Measurements from ENCODE around the gene AGBL4.
"Not testable (repeated sequence)": the region's sequence is repeated elsewhere in the genome, so short reads cannot be mapped to it uniquely, and the experiment has no call there.

Gene AGBL4

GRCh38 chr1:49026230-49026811, 997.4 kb downstream of the AGBL4 start:
- Mint-ChIP-seq H3K27ac (no peak overlapping the region), H3K4me3 (no peak overlapping the region), H3K4me1 (ENCODE audit: low read depth) (no peaks in the 10 kb centered on the region), H3K27me3 (ENCODE audit: low read depth) (no peaks in the 10 kb centered on the region), H3K36me3 (ENCODE audit: low read depth) (no peaks in the 10 kb centered on the region), H3K9me3 (peaks cover 3% of the 10 kb centered on the region)
- DNase-seq (ENCODE audit: low spot score): no peak

DNA sequence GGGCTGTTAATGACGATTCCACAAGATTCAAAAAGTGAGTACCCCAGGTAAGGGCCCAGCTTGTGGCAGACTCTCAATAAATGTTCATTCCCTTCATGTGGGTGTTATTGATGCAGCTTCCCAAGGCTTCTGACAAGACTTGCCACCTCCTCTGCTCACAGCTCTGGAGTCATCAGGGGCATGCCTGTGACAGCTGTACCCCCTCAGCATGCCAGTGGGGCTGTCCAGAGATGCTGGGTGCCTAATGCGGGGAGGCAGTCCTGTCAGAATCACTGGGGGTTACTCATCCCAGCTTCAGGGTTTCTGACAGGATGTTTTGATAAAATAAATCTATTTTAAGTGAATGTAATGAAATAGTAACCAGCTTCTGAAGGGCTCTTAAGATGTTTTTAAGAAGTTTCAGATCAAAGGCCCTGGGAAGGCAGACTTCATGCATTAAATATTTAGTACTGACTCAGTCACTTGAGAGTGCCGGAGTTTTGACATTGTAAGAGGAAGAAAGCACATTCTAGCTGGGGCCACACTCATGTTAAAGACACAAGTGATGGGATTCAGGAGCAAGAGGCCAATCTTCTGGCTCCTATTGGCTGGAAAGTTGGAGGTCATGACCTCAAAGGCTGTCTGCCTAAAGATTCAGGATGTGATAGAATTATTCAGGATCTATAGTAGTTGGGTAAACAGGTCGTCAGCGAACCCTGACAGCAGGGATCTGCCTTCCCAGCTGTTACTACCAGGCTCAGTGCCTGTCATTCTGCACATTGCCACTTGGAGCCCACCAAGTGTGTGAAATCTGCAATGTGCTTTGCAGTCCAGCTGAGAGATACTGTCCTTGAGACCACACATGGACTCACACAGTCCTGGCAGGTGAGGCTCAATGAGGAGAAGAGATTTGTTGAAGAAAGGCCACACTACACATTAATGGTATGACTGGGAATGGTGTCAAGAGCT, 1007.5 kb downstream of the AGBL4 start:
- Mint-ChIP-seq H3K27me3 (ENCODE audit: low read depth) (no peaks in the 10 kb centered on the region), H3K27ac (no peak overlapping the region), H3K9me3 (no peaks in the 10 kb centered on the region), H3K4me3 (no peak overlapping the region), H3K36me3 (ENCODE audit: low read depth) (no peaks in the 10 kb centered on the region), H3K4me1 (ENCODE audit: low read depth) (no peaks in the 10 kb centered on the region)
- no peak for DNase-seq (ENCODE audit: low spot score)

DNA sequence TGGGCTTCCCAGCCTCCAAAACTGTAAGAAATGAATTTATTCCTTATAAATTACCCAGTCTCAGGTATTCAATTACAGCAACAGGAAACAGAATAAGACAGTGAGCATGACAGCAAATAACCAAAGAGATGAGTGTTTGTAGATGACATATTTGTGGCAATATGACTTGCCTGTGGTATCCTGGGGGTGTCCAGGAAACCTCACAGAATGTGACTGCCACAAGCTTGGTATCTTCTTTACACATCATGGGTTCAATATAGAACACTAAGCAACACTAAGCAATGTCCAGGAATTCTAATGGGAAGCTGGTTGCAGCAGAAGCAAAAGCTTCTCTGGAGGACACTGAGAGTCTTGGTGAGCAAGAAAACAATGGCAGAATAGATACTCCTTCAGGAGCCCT, 1010.7 kb downstream of the AGBL4 start:
- H3K27me3 Mint-ChIP-seq (ENCODE audit: low read depth): no peaks in the 10 kb centered on the region
- no peaks in the 10 kb centered on the region for H3K36me3 Mint-ChIP-seq (ENCODE audit: low read depth)
- no peak overlapping the region for H3K27ac Mint-ChIP-seq
- no peak for DNase-seq (ENCODE audit: low spot score)
- no peaks in the 10 kb centered on the region for H3K9me3 Mint-ChIP-seq
- no peaks in the 10 kb centered on the region for H3K4me1 Mint-ChIP-seq (ENCODE audit: low read depth)
- no peak overlapping the region for H3K4me3 Mint-ChIP-seq

GRCh38 chr1:49002981-49003380, 1020.8 kb downstream of the AGBL4 start:
- H3K36me3 Mint-ChIP-seq (ENCODE audit: low read depth); H3K4me1 Mint-ChIP-seq (ENCODE audit: low read depth); H3K27ac Mint-ChIP-seq: not testable (repeated sequence)

GRCh38 chr1:48999321-48999720, 1024.4 kb downstream of the AGBL4 start:
- H3K36me3 Mint-ChIP-seq (ENCODE audit: low read depth): no peaks in the 10 kb centered on the region
- no peak overlapping the region for H3K4me3 Mint-ChIP-seq
- DNase-seq (ENCODE audit: low spot score): no peak
- no peaks in the 10 kb centered on the region for H3K27me3 Mint-ChIP-seq (ENCODE audit: low read depth)
- H3K27ac Mint-ChIP-seq: no peak overlapping the region
- no peaks in the 10 kb centered on the region for H3K4me1 Mint-ChIP-seq (ENCODE audit: low read depth)
- H3K9me3 Mint-ChIP-seq: no peaks in the 10 kb centered on the region

More at GRCh38 chr1:49002981-49003380, 1020.8 kb downstream of the AGBL4 start:
- DNase-seq (ENCODE audit: low spot score); H3K27me3 Mint-ChIP-seq (ENCODE audit: low read depth); H3K4me3 Mint-ChIP-seq; H3K9me3 Mint-ChIP-seq: not testable (repeated sequence)

DNA sequence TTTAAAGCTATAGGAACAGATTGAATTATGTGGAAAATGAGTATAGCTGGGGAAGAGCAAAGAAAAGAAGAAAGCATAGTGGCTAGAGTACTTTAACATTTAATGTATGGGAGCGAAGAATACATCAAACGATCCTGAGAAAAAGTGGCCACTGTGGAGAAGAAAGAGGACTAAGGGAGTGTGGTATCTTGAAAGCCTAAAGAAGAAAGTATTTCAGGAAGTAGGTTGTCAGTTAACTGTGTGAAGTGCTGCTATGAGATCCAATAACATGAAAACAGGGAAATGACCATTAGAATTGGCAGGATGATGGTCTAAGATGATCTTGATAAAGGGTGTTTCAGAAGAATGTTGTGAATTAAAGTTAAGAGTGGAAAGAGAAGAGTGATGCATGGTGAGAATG, 1027.4 kb downstream of the AGBL4 start:
- no peak overlapping the region for H3K4me3 Mint-ChIP-seq
- no peaks in the 10 kb centered on the region for H3K36me3 Mint-ChIP-seq (ENCODE audit: low read depth)
- no peaks in the 10 kb centered on the region for H3K27me3 Mint-ChIP-seq (ENCODE audit: low read depth)
- H3K27ac Mint-ChIP-seq: no peak overlapping the region
- no peak for DNase-seq (ENCODE audit: low spot score)
- peaks cover 5% of the 10 kb centered on the region for H3K9me3 Mint-ChIP-seq
- no peaks in the 10 kb centered on the region for H3K4me1 Mint-ChIP-seq (ENCODE audit: low read depth)

- H3K36me3 Mint-ChIP-seq (ENCODE audit: low read depth): no peaks in the 10 kb centered on the region
- peaks cover 5% of the 10 kb centered on the region for H3K9me3 Mint-ChIP-seq
- H3K4me1 Mint-ChIP-seq (ENCODE audit: low read depth): no peaks in the 10 kb centered on the region
- no peak for DNase-seq (ENCODE audit: low spot score)
- no peaks in the 10 kb centered on the region for H3K27me3 Mint-ChIP-seq (ENCODE audit: low read depth)
- H3K4me3 Mint-ChIP-seq: no peak overlapping the region
- H3K27ac Mint-ChIP-seq: no peak overlapping the region
Measured at GRCh38 chr1:48988633-48989197, 1035.0 kb downstream of the AGBL4 start.

DNA sequence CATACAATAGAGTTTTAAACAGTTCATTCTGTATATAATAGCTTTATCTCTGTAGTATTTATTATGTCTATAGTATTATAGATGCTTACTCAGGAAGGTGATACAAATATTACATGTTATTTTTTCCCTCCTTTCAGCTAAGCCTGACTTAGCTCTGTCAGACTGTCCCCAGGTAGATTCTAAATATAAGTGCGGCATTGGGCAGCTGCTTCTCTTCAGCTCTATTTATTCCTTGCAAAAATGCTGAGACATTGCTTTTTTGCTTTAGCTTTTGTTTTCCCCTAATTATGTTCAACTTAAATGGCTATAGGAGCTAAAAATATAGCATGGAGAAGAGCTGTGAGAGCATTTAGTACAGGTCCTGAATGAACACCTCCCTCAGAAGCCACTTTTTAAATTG, 1043.8 kb downstream of the AGBL4 start:
- H3K4me3 Mint-ChIP-seq: no peak overlapping the region
- no peaks in the 10 kb centered on the region for H3K36me3 Mint-ChIP-seq (ENCODE audit: low read depth)
- no peak for DNase-seq (ENCODE audit: low spot score)
- no peaks in the 10 kb centered on the region for H3K9me3 Mint-ChIP-seq
- H3K4me1 Mint-ChIP-seq (ENCODE audit: low read depth): no peaks in the 10 kb centered on the region
- no peaks in the 10 kb centered on the region for H3K27me3 Mint-ChIP-seq (ENCODE audit: low read depth)
- H3K27ac Mint-ChIP-seq: no peak overlapping the region

- no peaks in the 10 kb centered on the region for H3K27me3 Mint-ChIP-seq (ENCODE audit: low read depth)
- H3K36me3 Mint-ChIP-seq (ENCODE audit: low read depth): no peaks in the 10 kb centered on the region
- H3K4me1 Mint-ChIP-seq (ENCODE audit: low read depth): no peaks in the 10 kb centered on the region
- no peaks in the 10 kb centered on the region for H3K9me3 Mint-ChIP-seq
- no peak overlapping the region for H3K4me3 Mint-ChIP-seq
- DNase-seq (ENCODE audit: low spot score): no peak
- no peak overlapping the region for H3K27ac Mint-ChIP-seq
Measured at GRCh38 chr1:48978413-48978812, 1045.3 kb downstream of the AGBL4 start.

- Mint-ChIP-seq H3K27ac (no peak overlapping the region), H3K27me3 (ENCODE audit: low read depth) (no peaks in the 10 kb centered on the region), H3K9me3 (no peaks in the 10 kb centered on the region), H3K36me3 (ENCODE audit: low read depth) (no peaks in the 10 kb centered on the region), H3K4me3 (no peak overlapping the region), H3K4me1 (ENCODE audit: low read depth) (no peaks in the 10 kb centered on the region)
- DNase-seq (ENCODE audit: low spot score): no peak
Measured at GRCh38 chr1:48977273-48977672, 1046.5 kb downstream of the AGBL4 start.

GRCh38 chr1:48969971-48970370, 1053.8 kb downstream of the AGBL4 start:
- H3K27me3 Mint-ChIP-seq (ENCODE audit: low read depth): no peaks in the 10 kb centered on the region
- H3K27ac Mint-ChIP-seq: no peak overlapping the region
- H3K4me1 Mint-ChIP-seq (ENCODE audit: low read depth): no peaks in the 10 kb centered on the region
- H3K4me3 Mint-ChIP-seq: no peak overlapping the region
- DNase-seq (ENCODE audit: low spot score): no peak
- no peaks in the 10 kb centered on the region for H3K36me3 Mint-ChIP-seq (ENCODE audit: low read depth)
- no peaks in the 10 kb centered on the region for H3K9me3 Mint-ChIP-seq

- Mint-ChIP-seq H3K27ac (no peak overlapping the region), H3K4me3 (no peak overlapping the region), H3K4me1 (ENCODE audit: low read depth) (no peaks in the 10 kb centered on the region), H3K36me3 (ENCODE audit: low read depth) (no peaks in the 10 kb centered on the region), H3K27me3 (ENCODE audit: low read depth) (no peaks in the 10 kb centered on the region), H3K9me3 (no peaks in the 10 kb centered on the region)
- DNase-seq (ENCODE audit: low spot score): no peak
Measured at GRCh38 chr1:48967318-48967717, 1056.4 kb downstream of the AGBL4 start.

- H3K27me3 Mint-ChIP-seq (ENCODE audit: low read depth): no peaks in the 10 kb centered on the region
- DNase-seq (ENCODE audit: low spot score): no peak
Measured at GRCh38 chr1:48966583-48966982, 1057.2 kb downstream of the AGBL4 start.

DNA sequence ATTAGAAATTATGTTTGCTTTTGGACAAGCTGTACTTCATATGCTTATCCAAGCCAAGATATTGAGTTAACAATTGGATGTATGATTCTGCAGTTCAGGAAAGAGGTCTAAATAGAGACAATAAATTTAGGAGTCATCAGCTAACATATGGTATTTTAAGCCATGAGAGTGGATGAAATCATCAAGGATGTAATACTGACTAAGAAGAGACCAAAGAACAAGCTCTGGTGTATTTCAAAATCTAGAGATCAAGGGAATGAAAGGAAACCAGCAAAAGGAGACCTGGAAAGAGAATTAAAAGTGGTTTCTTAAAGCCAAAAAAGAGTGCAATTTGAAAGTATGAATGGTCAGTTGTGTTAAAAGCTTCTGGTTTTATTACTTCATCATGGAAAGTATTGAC, 1063.4 kb downstream of the AGBL4 start:
- H3K4me1 Mint-ChIP-seq (ENCODE audit: low read depth): no peaks in the 10 kb centered on the region
- H3K27ac Mint-ChIP-seq: no peak overlapping the region
- H3K4me3 Mint-ChIP-seq: no peak overlapping the region
- DNase-seq (ENCODE audit: low spot score): no peak
- no peaks in the 10 kb centered on the region for H3K36me3 Mint-ChIP-seq (ENCODE audit: low read depth)
- no peaks in the 10 kb centered on the region for H3K9me3 Mint-ChIP-seq
- H3K27me3 Mint-ChIP-seq (ENCODE audit: low read depth): no peaks in the 10 kb centered on the region

More at GRCh38 chr1:48966583-48966982, 1057.2 kb downstream of the AGBL4 start:
- Mint-ChIP-seq H3K36me3 (ENCODE audit: low read depth) (no peaks in the 10 kb centered on the region), H3K4me3 (no peak overlapping the region), H3K27ac (no peak overlapping the region), H3K4me1 (ENCODE audit: low read depth) (no peaks in the 10 kb centered on the region), H3K9me3 (no peaks in the 10 kb centered on the region)
